GM12864 (cell line): Measurements from ENCODE around the gene TBC1D22B.
A peak's percentile ranks its signal among the peaks of the same experiment; 100 is the strongest.

Experiments
- DNase-seq: peaks from one replicate; pipeline ENCODE4 v3.0.0-alpha.2; 2011; ENCODE audit warnings: low read depth
- H3K4me3 ChIP-seq: 2 replicates; pipeline ENCODE4 v1.5.1; 2011; ENCODE audit warnings: mild to moderate bottlenecking, low read depth, low read length, control low read depth
- CTCF ChIP-seq: IDR thresholded peaks from 2 replicates; pipeline ENCODE4 v1.5.1; 2011; ENCODE audit warnings: low read depth, mild to moderate bottlenecking, moderate library complexity, low read length, control low read depth, inconsistent platforms; ENCODE audit errors: missing control alignments

The TBC1D22B gene

GRCh38 chr6:37218061-37218460, 39.5 kb upstream of the TBC1D22B start:
- no peak for DNase-seq
- no peak for TF ChIP-seq CTCF
- H3K4me3 ChIP-seq, result no peak overlapping the region

- no peak for TF ChIP-seq CTCF
- H3K4me3 ChIP-seq, result no peak overlapping the region
- DNase-seq, result no peak
These were observed 39.1 kb upstream of the TBC1D22B start for GRCh38 chr6:37218511-37218910.

- TF ChIP-seq CTCF, result no peak
- peak overlapping the region; percentile 80 for H3K4me3 ChIP-seq
- no peak for DNase-seq
These were observed 35.9 kb upstream of the TBC1D22B start for GRCh38 chr6:37221585-37222124.

GRCh38 chr6:37222125-37222967, 35.2 kb upstream of the TBC1D22B start:
- no peak for TF ChIP-seq CTCF
- DNase-seq, result peak; percentile 57
- H3K4me3 ChIP-seq, result peak overlapping the region; percentile 80

GRCh38 chr6:37222992-37223391, 34.6 kb upstream of the TBC1D22B start:
- TF ChIP-seq CTCF, result no peak
- H3K4me3 ChIP-seq, result no peak overlapping the region
- DNase-seq, result no peak

- no peak for TF ChIP-seq CTCF
- no peak for DNase-seq
These were observed 32.0 kb upstream of the TBC1D22B start for GRCh38 chr6:37225350-37226169.

More at GRCh38 chr6:37225350-37226169, 32.0 kb upstream of the TBC1D22B start:
- no peak overlapping the region for H3K4me3 ChIP-seq
